Keratinocyte (primary cell): ENCODE results near the gene ASH1L. TPM values are rescaled to one million over a fixed set of nuclear protein-coding genes. Genes with fewer than 3 reads are reported as not detected.

Experiments used
- DNase-seq: peaks from one replicate; pipeline ENCODE4 v3.0.0-alpha.2; 2011; ENCODE audit warnings: low read depth, missing footprints, low spot score
- FAIRE-seq: peaks from 2 replicates; lab custom pipeline; 2011; peaks lifted over from hg19 to GRCh38; lab: Jason Lieb, UNC
- H2AFZ ChIP-seq: 2 replicates; pipeline ENCODE4 v1.6.0; 2012; ENCODE audit warnings: low read length, control low read depth, inconsistent platforms; ENCODE audit not compliant: control insufficient read depth
- H3K27ac ChIP-seq: 2 replicates; pipeline ENCODE4 v1.5.1; 2011; ENCODE audit warnings: low read length; ENCODE audit not compliant: control insufficient read depth, insufficient read depth
- H3K27me3 ChIP-seq: 3 replicates; pipeline ENCODE4 v1.6.0; 2011; ENCODE audit warnings: low read length; ENCODE audit not compliant: control insufficient read depth, insufficient read depth; ENCODE audit errors: extremely low read depth
- H3K36me3 ChIP-seq, 2 experiments: 2 replicates in 1 of 2; 3 replicates in 1 of 2; pipeline ENCODE4 v1.5.1; 2011; ENCODE audit warnings: low read length in 2 of 2, mild to moderate bottlenecking in 1 of 2; ENCODE audit not compliant: control insufficient read depth in 2 of 2, insufficient read depth in 2 of 2; ENCODE audit errors: extremely low read depth in 1 of 2
- H3K4me1 ChIP-seq: 3 replicates; pipeline ENCODE4 v1.5.1; 2011; ENCODE audit warnings: low read length; ENCODE audit not compliant: control insufficient read depth, insufficient read depth; ENCODE audit errors: extremely low read depth
- H3K4me2 ChIP-seq: 3 replicates; pipeline ENCODE4 v1.6.0; 2011; ENCODE audit warnings: low read depth, low read length; ENCODE audit not compliant: control insufficient read depth, insufficient read depth; ENCODE audit errors: extremely low read depth
- H3K4me3 ChIP-seq, 3 experiments: fragments of 200-600 bp in 1 of 3; sonication (generic) in 1 of 3; 2 replicates in 2 of 3; 3 replicates in 1 of 3; pipeline ENCODE4 v1.5.1; 2011 to 2016; ENCODE audit warnings: low read length in 3 of 3, mild to moderate bottlenecking in 3 of 3, control low read depth in 2 of 3, inconsistent platforms in 1 of 3, low read depth in 1 of 3, mixed read lengths in 1 of 3, mixed run types in 1 of 3, moderate library complexity in 1 of 3; ENCODE audit not compliant: control insufficient read depth in 2 of 3, insufficient read depth in 2 of 3; ENCODE audit errors: extremely low read depth in 1 of 3
- H3K79me2 ChIP-seq: 2 replicates; pipeline ENCODE4 v1.6.0; 2012; ENCODE audit warnings: low read length; ENCODE audit not compliant: control insufficient read depth, insufficient read depth
- H3K9ac ChIP-seq: 3 replicates; pipeline ENCODE4 v1.6.0; 2011; ENCODE audit warnings: low read length; ENCODE audit not compliant: control insufficient read depth, insufficient read depth; ENCODE audit errors: extremely low read depth
- H3K9me1 ChIP-seq: 3 replicates; pipeline ENCODE4 v1.6.0; 2011; ENCODE audit warnings: low read length; ENCODE audit not compliant: control insufficient read depth, insufficient read depth; ENCODE audit errors: extremely low read depth
- H3K9me3 ChIP-seq: 2 replicates; pipeline ENCODE4 v1.5.1; 2012; ENCODE audit warnings: low read depth, low read length; ENCODE audit not compliant: control insufficient read depth
- H4K20me1 ChIP-seq: 3 replicates; pipeline ENCODE4 v1.6.0; 2011; ENCODE audit warnings: low read length; ENCODE audit not compliant: control insufficient read depth, insufficient read depth; ENCODE audit errors: extremely low read depth
- EZH2 ChIP-seq: IDR thresholded peaks from one replicate; pipeline ENCODE4 v1.6.1; 2012; ENCODE audit warnings: inconsistent platforms, mild to moderate bottlenecking, low read length, moderate library complexity
- dilution Hi-C: fragments of 300-500 bp; cut with MboI; formaldehyde crosslinking; loops from one replicate; pipeline ENCODE4 v1.7.0; 2020; ENCODE audit warnings: low sequenced_read_pairs; ENCODE audit not compliant: extremely low pct_ligation_motif_present
- polyA plus RNA-seq, 5 experiments: library from polyadenylated mRNA; depleted of rRNA in 3 of 5; stranded (reverse) in 3 of 5; stranded (forward) in 1 of 5; unstranded in 1 of 5; fragments of >200 nt; gene quantifications; 1 replicate in 1 of 5; 2 replicates in 3 of 5; 3 replicates in 1 of 5; pipeline versions ENCODE4 v1.2.1 to v1.2.3, GENCODE V29; 2011 to 2012; ENCODE audit warnings: missing spikeins in 2 of 5, low read depth in 1 of 5, low replicate concordance in 1 of 5
- TF ChIP-seq, protein P1 (sequence below), 3 experiments: IDR thresholded peaks in 1 of 3; conservative IDR thresholded peaks in 1 of 3; optimal IDR thresholded peaks in 1 of 3; 2 replicates in 2 of 3; 3 replicates in 1 of 3; pipeline versions ENCODE3 to v1.5.1; 2011; ENCODE audit warnings: low read length in 3 of 3, mild to moderate bottlenecking in 3 of 3, moderate library complexity in 2 of 3, control low read depth in 1 of 3, inconsistent platforms in 1 of 3; ENCODE audit not compliant: insufficient read depth in 2 of 3; ENCODE audit errors: extremely low read depth in 1 of 3

Gene ASH1L
- polyA plus RNA-seq, 1 donor (not counting 4 experiments of a cell fraction or from before 2014, with no cell fraction given): 13.8 TPM

GRCh38 chr1:155474146-155474545, 88.5 kb downstream of the ASH1L start:
- peaks cover 8% of the 10 kb centered on the region for H3K79me2 ChIP-seq
- no peaks in the 10 kb centered on the region for H3K27me3 ChIP-seq

DNA sequence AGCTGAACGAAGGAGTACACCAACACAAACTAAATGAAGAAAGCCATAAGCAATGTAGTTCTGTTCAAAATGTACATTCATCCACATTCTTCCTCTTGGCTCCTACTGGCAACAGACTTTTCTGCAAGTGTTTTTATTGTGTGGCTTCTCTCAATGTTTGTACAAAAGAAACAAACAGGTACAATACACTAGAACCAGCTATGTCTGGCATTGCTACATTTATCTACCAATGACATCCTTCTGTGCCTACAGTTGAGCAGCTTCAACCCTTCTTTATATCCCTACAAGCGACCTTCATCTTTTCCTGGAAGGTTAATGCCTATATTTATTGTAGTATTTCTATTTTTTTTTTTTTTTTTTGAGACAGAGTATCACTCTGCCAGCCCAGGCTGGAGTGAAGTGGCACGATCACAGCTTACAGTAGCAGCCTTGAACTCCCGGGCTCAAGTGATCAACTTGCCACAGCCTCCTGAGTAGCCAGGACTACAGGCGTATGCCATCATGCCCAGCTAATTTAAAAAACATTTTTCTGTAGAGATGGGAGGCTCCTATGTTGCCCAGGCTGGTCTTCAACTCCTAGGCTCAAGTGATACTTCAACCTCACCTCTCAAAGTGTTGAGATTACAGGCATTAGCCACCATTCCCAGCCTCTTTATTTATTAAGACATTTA, 89.3 kb downstream of the ASH1L start:
- TF ChIP-seq, protein P1, sequence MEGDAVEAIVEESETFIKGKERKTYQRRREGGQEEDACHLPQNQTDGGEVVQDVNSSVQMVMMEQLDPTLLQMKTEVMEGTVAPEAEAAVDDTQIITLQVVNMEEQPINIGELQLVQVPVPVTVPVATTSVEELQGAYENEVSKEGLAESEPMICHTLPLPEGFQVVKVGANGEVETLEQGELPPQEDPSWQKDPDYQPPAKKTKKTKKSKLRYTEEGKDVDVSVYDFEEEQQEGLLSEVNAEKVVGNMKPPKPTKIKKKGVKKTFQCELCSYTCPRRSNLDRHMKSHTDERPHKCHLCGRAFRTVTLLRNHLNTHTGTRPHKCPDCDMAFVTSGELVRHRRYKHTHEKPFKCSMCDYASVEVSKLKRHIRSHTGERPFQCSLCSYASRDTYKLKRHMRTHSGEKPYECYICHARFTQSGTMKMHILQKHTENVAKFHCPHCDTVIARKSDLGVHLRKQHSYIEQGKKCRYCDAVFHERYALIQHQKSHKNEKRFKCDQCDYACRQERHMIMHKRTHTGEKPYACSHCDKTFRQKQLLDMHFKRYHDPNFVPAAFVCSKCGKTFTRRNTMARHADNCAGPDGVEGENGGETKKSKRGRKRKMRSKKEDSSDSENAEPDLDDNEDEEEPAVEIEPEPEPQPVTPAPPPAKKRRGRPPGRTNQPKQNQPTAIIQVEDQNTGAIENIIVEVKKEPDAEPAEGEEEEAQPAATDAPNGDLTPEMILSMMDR (optimal IDR thresholded peaks at IDR 0.05 in 1 of 3, IDR thresholded peaks at IDR 0.05 in 1 of 3, conservative IDR thresholded peaks at IDR 0.05 in 1 of 3; ENCODE audit: extremely low read depth in 1 of 3, insufficient read depth in 2 of 3, low read length in 3 of 3): no peak
- TF ChIP-seq EZH2: no peak
- H3K9me1 ChIP-seq: no peaks in the 10 kb centered on the region
- no peaks in the 10 kb centered on the region for H3K4me1 ChIP-seq
- H4K20me1 ChIP-seq: no peaks in the 10 kb centered on the region
- no peak overlapping the region for H3K27ac ChIP-seq
- peaks cover 5% of the 10 kb centered on the region for H3K9me3 ChIP-seq
- H3K4me2 ChIP-seq: no peak overlapping the region
- H3K4me3 ChIP-seq: no peak overlapping the region
- H3K36me3 ChIP-seq: peaks cover 4 to 8% of the 10 kb centered on the region in 2 experiments
- no peak overlapping the region for H3K9ac ChIP-seq
- H3K27me3 ChIP-seq: no peaks in the 10 kb centered on the region
- peaks cover 8% of the 10 kb centered on the region for H3K79me2 ChIP-seq
- FAIRE-seq: no peak
- no peak overlapping the region for H2AFZ ChIP-seq
- dilution Hi-C loops: no loop called here
- no peak for DNase-seq

More at GRCh38 chr1:155474146-155474545, 88.5 kb downstream of the ASH1L start:
- Histone ChIP-seq H3K9ac (no peak overlapping the region), H4K20me1 (no peaks in the 10 kb centered on the region), H3K4me2 (no peak overlapping the region), H3K27ac (no peak overlapping the region), H2AFZ (no peak overlapping the region), H3K4me3 (no peak overlapping the region), H3K4me1 (no peaks in the 10 kb centered on the region), H3K9me1 (no peaks in the 10 kb centered on the region), H3K36me3 (peaks cover 5 to 8% of the 10 kb centered on the region in 2 experiments), H3K9me3 (peaks cover 5% of the 10 kb centered on the region)
- dilution Hi-C loops: no loop called here
- TF ChIP-seq EZH2: no peak
- TF ChIP-seq, protein P1 (optimal IDR thresholded peaks at IDR 0.05 in 1 of 3, IDR thresholded peaks at IDR 0.05 in 1 of 3, conservative IDR thresholded peaks at IDR 0.05 in 1 of 3; ENCODE audit: extremely low read depth in 1 of 3, insufficient read depth in 2 of 3, low read length in 3 of 3): no peak
- no peak for DNase-seq
- FAIRE-seq: no peak
